Measurements from ENCODE around the gene CD34. TPM values are rescaled to one million over a fixed set of nuclear protein-coding genes. Genes with fewer than 3 reads are reported as not detected.

CD34 gene
- total RNA-seq, 4 donors from 2014 or later = 11.1 to 31.1 (median 17.1) TPM

- WGBS = 74% methylated on average over 5 of the region's 5 CpGs
- TF ChIP-seq CTCF (IDR thresholded peaks at IDR 0.05) (peak; percentile 14 to 37), POLR2A (IDR thresholded peaks at IDR 0.05) (no peak), POLR2AphosphoS5 (IDR thresholded peaks at IDR 0.05) (peak in 1 of 3 donors; percentile 53), EP300 (IDR thresholded peaks at IDR 0.05) (no peak)
- H3K9me3 ChIP-seq = no peaks in the 10 kb centered on the region
- peak; percentile 86 to 90 for DNase-seq (ENCODE audit: low spot score in 2 of 2)
- peak overlapping the region; percentile 79 for H3K27ac ChIP-seq
- peaks cover 5% of the 10 kb centered on the region for H3K36me3 ChIP-seq
- H3K4me1 ChIP-seq = peaks cover 62% of the 10 kb centered on the region
- H3K4me3 ChIP-seq = no peak overlapping the region
- H3K27me3 ChIP-seq = no peaks in the 10 kb centered on the region
These were observed 22.3 kb downstream of the CD34 start for GRCh38 chr1:207888652-207889051.

GRCh38 chr1:207887542-207888201 is 23.3 kb downstream of the CD34 start:
- DNase-seq (ENCODE audit: low spot score in 2 of 2) = no peak
- WGBS = 83% methylated on average over 15 of the region's 19 CpGs
- no peaks in the 10 kb centered on the region for H3K9me3 ChIP-seq
- H3K36me3 ChIP-seq = peaks cover 5% of the 10 kb centered on the region
- H3K4me1 ChIP-seq = peaks cover 62% of the 10 kb centered on the region
- H3K27ac ChIP-seq = peak overlapping the region; percentile 2
- H3K4me3 ChIP-seq = no peak overlapping the region
- TF ChIP-seq POLR2A (IDR thresholded peaks at IDR 0.05) (no peak), CTCF (IDR thresholded peaks at IDR 0.05) (no peak), POLR2AphosphoS5 (IDR thresholded peaks at IDR 0.05) (no peak), EP300 (IDR thresholded peaks at IDR 0.05) (no peak)
- H3K27me3 ChIP-seq = no peaks in the 10 kb centered on the region

- no peak for DNase-seq (ENCODE audit: low spot score in 2 of 2)
- no peak overlapping the region for H3K4me3 ChIP-seq
- peaks cover 5% of the 10 kb centered on the region for H3K36me3 ChIP-seq
- H3K9me3 ChIP-seq = no peaks in the 10 kb centered on the region
- H3K27me3 ChIP-seq = no peaks in the 10 kb centered on the region
- WGBS = 85% methylated on average over 1 of the region's 1 CpG
- TF ChIP-seq POLR2AphosphoS5 (IDR thresholded peaks at IDR 0.05) (no peak), CTCF (IDR thresholded peaks at IDR 0.05) (no peak), POLR2A (IDR thresholded peaks at IDR 0.05) (no peak), EP300 (IDR thresholded peaks at IDR 0.05) (no peak)
- H3K27ac ChIP-seq = no peak overlapping the region
- H3K4me1 ChIP-seq = peaks cover 55% of the 10 kb centered on the region
These were observed 24.7 kb downstream of the CD34 start for GRCh38 chr1:207886227-207886626.

- DNase-seq (ENCODE audit: low spot score in 2 of 2) = peak; percentile 93 to 95
- no peaks in the 10 kb centered on the region for H3K27me3 ChIP-seq
- TF ChIP-seq CTCF (IDR thresholded peaks at IDR 0.05) (peak; percentile 93 to 96), EP300 (IDR thresholded peaks at IDR 0.05) (no peak), POLR2AphosphoS5 (IDR thresholded peaks at IDR 0.05) (peak in 1 of 3 donors; percentile 34), POLR2A (IDR thresholded peaks at IDR 0.05) (no peak)
- H3K4me3 ChIP-seq = no peak overlapping the region
- H3K4me1 ChIP-seq = peaks cover 47% of the 10 kb centered on the region
- no peak overlapping the region for H3K27ac ChIP-seq
- 27% methylated on average over 9 of the region's 9 CpGs for WGBS
- H3K36me3 ChIP-seq = peaks cover 5% of the 10 kb centered on the region
- H3K9me3 ChIP-seq = no peaks in the 10 kb centered on the region
These were observed 25.5 kb downstream of the CD34 start for GRCh38 chr1:207885129-207886032.
